Cerebellar cortex (tissue), 1 donor: ENCODE measurements around the gene TRIM16.
"Not testable (repeated sequence)": the region's sequence is repeated elsewhere in the genome, so short reads cannot be mapped to it uniquely, and the experiment has no call there.

Experiments
- DNase-seq: peaks from one replicate; pipeline ENCODE4 v3.0.0-alpha.2; 2015; ENCODE audit warnings: low spot score

Gene TRIM16

DNA sequence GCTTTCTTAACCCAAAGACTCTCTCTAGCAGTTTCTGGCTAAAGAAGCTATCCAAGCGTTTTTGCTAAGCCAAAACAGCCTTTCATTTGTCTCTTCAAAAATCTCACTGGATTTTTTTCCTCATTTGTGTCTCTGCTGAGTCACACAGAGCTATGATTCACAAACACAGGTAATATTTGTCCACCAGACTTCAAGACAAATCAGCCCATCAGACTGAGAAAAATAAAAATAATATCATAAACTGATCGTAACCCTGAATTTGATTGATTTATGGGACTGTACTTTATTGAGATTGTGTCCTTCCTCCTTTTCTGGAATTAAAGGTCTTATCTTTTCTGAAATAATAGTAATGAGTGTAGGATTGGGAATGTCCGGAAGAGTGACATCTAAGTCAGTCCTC lies 25.8 kb downstream of the TRIM16 start:
- DNase-seq: no peak

GRCh38 chr17:15657868-15658267 lies 26.2 kb downstream of the TRIM16 start:
- no peak for DNase-seq

DNA sequence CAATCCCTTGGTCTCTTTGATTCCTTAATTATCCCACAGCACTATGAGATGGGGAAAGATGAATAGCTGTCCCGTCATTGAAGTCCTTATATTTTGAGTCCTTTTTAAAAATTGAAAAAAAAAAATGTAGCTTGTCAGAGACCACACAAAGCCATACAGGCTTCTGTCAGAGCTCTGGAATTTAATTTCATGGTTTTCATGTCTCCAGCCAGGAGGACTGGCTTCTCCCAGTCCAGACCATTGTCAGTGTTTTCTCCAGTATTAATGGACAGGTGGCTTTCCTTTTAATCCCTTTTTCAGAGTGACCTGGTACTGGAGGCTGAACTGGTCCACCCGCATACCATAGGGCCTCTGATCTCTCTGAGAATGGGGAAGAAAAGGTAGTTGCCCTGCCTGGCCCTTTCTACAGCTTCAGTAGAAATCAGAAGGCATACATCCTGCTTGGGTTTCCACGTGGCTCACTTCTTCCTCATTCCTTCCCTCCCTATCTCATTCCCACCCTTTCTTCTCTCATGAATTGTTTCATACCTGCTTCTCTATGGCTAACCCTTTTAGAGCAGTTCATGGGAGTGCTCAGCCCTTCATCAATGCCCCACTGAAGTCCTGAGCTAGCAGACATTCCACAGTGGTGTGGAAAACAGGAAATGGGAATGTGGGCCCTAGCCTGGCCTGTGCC lies 29.1 kb downstream of the TRIM16 start:
- no peak for DNase-seq

GRCh38 chr17:15654401-15654800 lies 29.7 kb downstream of the TRIM16 start:
- not testable (repeated sequence) for DNase-seq

- no peak for DNase-seq
Measured at GRCh38 chr17:15652960-15653359, 31.2 kb downstream of the TRIM16 start.

- DNase-seq: peak; percentile 54
Measured at GRCh38 chr17:15651583-15652110, 32.5 kb downstream of the TRIM16 start.

DNA sequence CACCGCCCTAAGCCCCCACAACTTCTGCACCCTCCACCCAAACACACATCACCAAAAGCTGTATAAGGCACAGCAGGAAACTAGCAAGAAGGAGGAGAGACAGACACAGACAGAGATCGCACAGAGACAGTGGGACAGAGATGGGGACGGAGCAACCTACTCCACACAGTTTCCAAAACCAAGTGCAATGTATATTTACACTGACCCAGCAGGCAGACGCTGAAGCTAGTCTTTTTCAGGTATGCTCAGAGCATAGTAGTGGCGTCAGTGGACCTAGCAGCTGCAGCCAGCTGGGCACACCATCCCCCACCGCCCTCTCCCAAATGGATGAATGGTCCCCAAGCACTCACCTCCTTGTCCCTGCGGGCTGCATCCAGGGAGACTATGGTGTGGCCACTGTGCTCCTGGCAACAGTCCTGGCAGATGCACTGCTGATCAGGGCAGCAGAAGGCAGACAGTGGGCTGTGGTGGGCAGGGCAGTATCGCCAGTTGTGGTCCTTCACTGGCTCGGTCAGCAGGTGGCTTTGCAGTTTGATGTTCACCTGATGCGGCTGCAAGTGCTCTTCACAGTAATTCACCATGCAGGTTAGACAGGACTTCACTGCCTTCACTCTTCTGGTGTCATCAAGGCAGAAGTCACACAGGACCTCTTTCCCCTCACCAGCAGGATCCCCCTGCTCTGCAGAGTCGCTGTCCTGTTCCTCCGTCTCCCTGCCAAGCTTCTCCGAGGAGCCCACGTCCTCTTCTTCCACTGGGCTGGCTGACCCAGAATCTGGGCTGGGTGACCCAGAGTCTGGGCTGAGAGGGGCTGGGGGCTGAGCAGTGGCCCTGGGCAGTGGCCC lies 33.1 kb downstream of the TRIM16 start:
- no peak for DNase-seq

- DNase-seq: no peak
Measured at GRCh38 chr17:15649861-15650421, 34.2 kb downstream of the TRIM16 start.

GRCh38 chr17:15648386-15648785 lies 35.7 kb downstream of the TRIM16 start:
- DNase-seq: no peak

- not testable (repeated sequence) for DNase-seq
Measured at GRCh38 chr17:15645942-15646312, 38.2 kb downstream of the TRIM16 start.

GRCh38 chr17:15645099-15645941 lies 38.8 kb downstream of the TRIM16 start:
- DNase-seq: not testable (repeated sequence)

- not testable (repeated sequence) for DNase-seq
Measured at GRCh38 chr17:15642505-15643251, 41.4 kb downstream of the TRIM16 start.

DNA sequence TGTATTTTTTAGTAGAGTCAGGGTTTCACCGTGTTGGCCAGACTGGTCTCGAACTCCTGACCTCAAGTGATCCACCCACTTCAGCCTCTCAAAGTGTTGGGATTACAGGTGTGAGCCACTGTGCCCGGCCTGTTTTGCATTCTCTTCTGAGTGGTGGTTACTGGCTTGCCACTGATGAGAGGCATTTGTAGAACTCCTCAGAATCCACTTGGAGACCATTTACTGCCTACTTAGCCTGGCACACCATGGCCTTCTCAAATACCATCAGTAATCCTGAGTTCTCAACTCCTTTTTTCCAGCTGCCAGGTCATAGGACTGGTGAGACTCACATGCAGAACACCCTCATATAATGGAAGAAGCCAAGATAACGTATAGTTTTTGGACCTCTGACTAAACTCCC lies 42.1 kb downstream of the TRIM16 start:
- not testable (repeated sequence) for DNase-seq

- DNase-seq: not testable (repeated sequence)
Measured at GRCh38 chr17:15630930-15631453, 53.1 kb downstream of the TRIM16 start.

- not testable (repeated sequence) for DNase-seq
Measured at GRCh38 chr17:15629991-15630390, 54.1 kb downstream of the TRIM16 start.

GRCh38 chr17:15623661-15624209 lies 60.4 kb downstream of the TRIM16 start:
- peak; percentile 50 for DNase-seq

DNA sequence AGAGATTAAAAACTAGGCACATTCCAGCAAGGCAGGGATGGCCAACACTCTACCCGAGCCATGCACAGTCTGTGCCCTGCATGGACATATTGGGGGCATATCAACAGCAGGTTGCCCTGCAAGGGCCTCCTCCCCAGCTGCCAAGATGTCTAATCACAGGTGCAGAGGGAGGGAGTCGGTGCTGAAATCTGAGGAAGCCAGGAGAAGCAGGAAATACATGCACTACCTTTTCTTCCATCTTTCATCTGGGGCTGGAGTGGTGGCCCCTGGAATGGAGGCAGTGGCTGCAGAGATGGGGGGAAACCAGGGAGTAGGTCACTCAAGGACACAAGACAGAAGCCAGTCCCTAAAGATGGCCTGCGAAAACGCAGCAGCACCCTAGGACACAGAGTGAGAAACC lies 60.9 kb downstream of the TRIM16 start:
- DNase-seq: peak; percentile 79

DNA sequence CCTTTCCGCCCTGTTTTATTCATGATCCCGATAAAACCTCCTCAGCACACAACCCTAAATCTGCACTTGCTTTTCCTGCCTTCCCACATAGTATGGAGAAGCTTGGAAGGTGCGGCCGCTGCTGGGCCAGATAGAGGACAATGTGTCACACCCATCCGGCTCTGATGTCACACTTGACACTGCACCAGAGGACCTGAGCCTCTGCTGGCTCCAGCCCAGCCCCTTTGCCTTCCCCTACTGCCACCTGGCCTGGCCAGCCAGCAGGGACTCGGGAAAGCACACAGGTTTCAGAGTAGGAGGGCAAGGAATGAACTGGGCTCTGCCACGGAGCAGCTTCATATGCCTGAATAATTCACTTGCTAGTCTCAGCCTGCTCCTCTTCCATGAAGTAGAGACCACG lies 62.0 kb downstream of the TRIM16 start:
- peak; percentile 75 for DNase-seq

DNA sequence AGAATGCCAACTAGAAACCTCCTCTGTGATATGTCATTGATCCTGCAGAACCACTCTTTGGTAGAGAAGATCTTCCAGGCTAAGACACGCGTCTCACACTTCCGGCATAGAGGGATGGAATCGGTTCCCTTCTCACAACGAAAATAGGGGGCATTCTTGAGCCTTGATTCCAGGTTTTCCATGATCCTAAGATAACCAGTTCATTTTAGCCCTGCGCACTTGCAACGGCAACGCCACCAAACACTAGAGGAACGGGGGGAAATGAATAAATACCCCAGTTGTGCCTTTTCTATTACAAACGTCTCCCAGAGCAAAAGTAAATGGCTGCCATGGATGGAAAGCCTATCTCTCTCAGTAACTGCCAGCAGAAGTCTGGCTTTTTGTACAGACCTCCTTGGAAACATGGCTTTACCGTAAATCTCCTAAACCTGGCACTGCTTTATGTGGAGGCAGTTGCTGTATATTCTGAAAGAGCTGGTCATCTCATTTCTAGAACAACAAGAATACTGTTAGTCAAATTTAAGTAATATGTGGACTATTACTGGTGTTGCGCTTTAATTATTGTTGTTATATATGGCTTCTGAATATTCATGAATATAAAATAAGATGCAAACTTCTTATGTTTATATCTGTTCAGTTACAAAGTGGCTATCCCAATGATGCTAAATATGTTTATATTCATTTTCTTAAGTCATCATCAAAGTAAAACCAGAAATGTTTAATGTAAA lies 64.6 kb downstream of the TRIM16 start, which contains the start of gene FBXW10B:
Gene FBXW10B (minus strand): TSS at position 374 of the 728 bp plus-strand sequence. CDS start 192 bp downstream, at position 182.
- DNase-seq: peak; percentile 51

DNA sequence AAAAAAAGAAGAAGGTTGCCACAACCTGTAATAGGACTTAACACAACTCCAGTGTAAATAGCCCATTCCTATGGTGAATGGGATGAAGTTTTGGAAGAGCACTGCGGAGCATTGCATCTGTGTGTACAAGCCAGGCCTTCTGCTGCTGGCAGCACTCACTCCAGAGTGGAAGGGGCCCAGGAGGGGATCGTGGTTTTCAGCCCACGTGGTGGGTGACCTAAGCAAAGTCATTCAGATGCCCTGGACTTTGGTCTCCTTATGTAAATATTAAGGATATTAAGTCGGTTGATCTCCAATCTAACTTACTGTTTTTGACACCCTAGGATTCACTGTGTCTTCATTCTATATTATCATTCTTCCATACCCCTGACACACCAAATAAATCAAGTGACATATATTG lies 67.3 kb downstream of the TRIM16 start:
- DNase-seq: not testable (repeated sequence)
